HEK293 (cell line): Measurements from ENCODE around the gene NNAT.

Experiments used
- CTCF ChIA-PET: fragments of 350-600 bp; formaldehyde crosslinking; extraction: SDS; loops from one replicate; lab custom pipeline; 2021; ENCODE audit warnings: antibody characterized with exemption; lab: Yijun Ruan, JAX
- POLR2A ChIA-PET: fragments of 300-600 bp; formaldehyde crosslinking; extraction: SDS; loops from one replicate; lab custom pipeline; 2020; ENCODE audit warnings: antibody characterized with exemption, inconsistent platforms; lab: Yijun Ruan, JAX
- H3K27ac ChIP-seq: fragments of 200-500 bp; sonication (Bioruptor generic); 2 replicates; pipeline ENCODE4 v1.5.1; 2014; ENCODE audit warnings: low read depth, low read length, control low read depth, inconsistent platforms; ENCODE audit errors: extremely low read depth
- H3K36me3 ChIP-seq, 2 experiments: fragments of 200-500 bp in 1 of 2; sonication (Bioruptor generic) in 1 of 2; 1 replicate in 1 of 2; 2 replicates in 1 of 2; pipeline ENCODE4 v1.5.1; 2014 to 2017; ENCODE audit warnings: inconsistent platforms in 2 of 2, low read length in 2 of 2; ENCODE audit not compliant: control insufficient read depth in 2 of 2, insufficient read depth in 1 of 2
- H3K4me1 ChIP-seq: fragments of 200-500 bp; sonication (Bioruptor generic); 2 replicates; pipeline ENCODE4 v1.5.1; 2014; ENCODE audit warnings: mild to moderate bottlenecking, low read length, inconsistent platforms; ENCODE audit not compliant: control insufficient read depth, insufficient read depth
- H3K4me3 ChIP-seq: 2 replicates; pipeline ENCODE4 v1.5.1; 2011; ENCODE audit warnings: low read depth, mild to moderate bottlenecking, control low read depth, low read length, moderate library complexity
- H3K9me3 ChIP-seq: fragments of 200-500 bp; sonication (Bioruptor generic); 2 replicates; pipeline ENCODE4 v1.5.1; 2014; ENCODE audit warnings: low read depth, low read length, inconsistent platforms; ENCODE audit not compliant: control insufficient read depth, insufficient read depth
- KLF8 ChIP-seq: fragments of 450-650 bp; formaldehyde crosslinking; IDR thresholded peaks from 2 replicates; pipeline ENCODE4 v1.5.1; 2016; ENCODE audit warnings: missing biosample characterization, missing genetic modification characterization
- SP2 ChIP-seq: fragments of 450-650 bp; formaldehyde crosslinking; IDR thresholded peaks from 2 replicates; pipeline ENCODE4 v1.5.1; 2016; ENCODE audit warnings: missing biosample characterization, missing genetic modification characterization
- ZFP37 ChIP-seq: fragments of 450-650 bp; formaldehyde crosslinking; IDR thresholded peaks from 2 replicates; pipeline ENCODE4 v1.5.1; 2016; ENCODE audit warnings: missing biosample characterization, missing genetic modification characterization
- ZFP41 ChIP-seq: fragments of 450-650 bp; formaldehyde crosslinking; IDR thresholded peaks from 2 replicates; pipeline ENCODE4 v1.5.1; 2016; ENCODE audit warnings: missing biosample characterization, missing genetic modification characterization, borderline replicate concordance
- ZFP69B ChIP-seq: fragments of 450-650 bp; formaldehyde crosslinking; IDR thresholded peaks from 2 replicates; pipeline ENCODE4 v1.5.1; 2016; ENCODE audit warnings: missing biosample characterization, missing genetic modification characterization
- ZIC2 ChIP-seq: fragments of 450-650 bp; formaldehyde crosslinking; IDR thresholded peaks from 2 replicates; pipeline ENCODE4 v1.5.1; 2016; ENCODE audit warnings: missing biosample characterization, missing genetic modification characterization
- ZNF121 ChIP-seq: fragments of 450-650 bp; formaldehyde crosslinking; IDR thresholded peaks from 2 replicates; pipeline ENCODE4 v1.5.1; 2016; ENCODE audit warnings: missing biosample characterization, missing genetic modification characterization
- ZNF174 ChIP-seq: fragments of 450-650 bp; formaldehyde crosslinking; IDR thresholded peaks from 2 replicates; pipeline ENCODE4 v1.5.0; 2017; ENCODE audit warnings: missing biosample characterization, mild to moderate bottlenecking, missing genetic modification characterization
- ZNF23 ChIP-seq: fragments of 450-650 bp; formaldehyde crosslinking; IDR thresholded peaks from 2 replicates; pipeline ENCODE4 v1.5.1; 2016; ENCODE audit warnings: missing biosample characterization, missing genetic modification characterization, borderline replicate concordance
- ZNF24 ChIP-seq: fragments of 450-650 bp; formaldehyde crosslinking; IDR thresholded peaks from 2 replicates; pipeline ENCODE4 v1.5.1; 2016; ENCODE audit warnings: missing biosample characterization, missing genetic modification characterization
- ZNF302 ChIP-seq: fragments of 450-650 bp; formaldehyde crosslinking; IDR thresholded peaks from 2 replicates; pipeline ENCODE4 v1.5.1; 2016; ENCODE audit warnings: missing biosample characterization, missing genetic modification characterization, low read depth
- ZNF335 ChIP-seq: fragments of 450-650 bp; formaldehyde crosslinking; conservative IDR thresholded peaks from 2 replicates; pipeline ENCODE4 v1.5.1; 2016; ENCODE audit warnings: missing biosample characterization, missing genetic modification characterization
- ZNF350 ChIP-seq: fragments of 450-650 bp; formaldehyde crosslinking; IDR thresholded peaks from 2 replicates; pipeline ENCODE4 v1.5.0; 2017; ENCODE audit warnings: missing biosample characterization, mild to moderate bottlenecking, missing genetic modification characterization
- ZNF514 ChIP-seq: fragments of 450-650 bp; formaldehyde crosslinking; IDR thresholded peaks from 2 replicates; pipeline ENCODE4 v1.5.1; 2016; ENCODE audit warnings: missing biosample characterization, missing genetic modification characterization
- ZNF621 ChIP-seq: fragments of 450-650 bp; formaldehyde crosslinking; IDR thresholded peaks from 2 replicates; pipeline ENCODE4 v1.5.1; 2017; ENCODE audit warnings: missing biosample characterization, missing genetic modification characterization
- ZNF629 ChIP-seq: fragments of 450-650 bp; formaldehyde crosslinking; IDR thresholded peaks from 2 replicates; pipeline ENCODE4 v1.5.1; 2017; ENCODE audit warnings: missing biosample characterization, missing genetic modification characterization
- ZNF747 ChIP-seq: fragments of 450-650 bp; formaldehyde crosslinking; IDR thresholded peaks from 2 replicates; pipeline ENCODE4 v1.5.1; 2016; ENCODE audit warnings: missing biosample characterization, missing genetic modification characterization
- TF ChIP-seq, protein P1 (sequence below): fragments of 450-650 bp; formaldehyde crosslinking; IDR thresholded peaks from 2 replicates; pipeline ENCODE4 v1.5.1; 2016; ENCODE audit warnings: missing biosample characterization, missing genetic modification characterization
- TF ChIP-seq, protein P2 (sequence below): IDR thresholded peaks from 2 replicates; pipeline ENCODE4 v1.6.1; 2011; ENCODE audit warnings: mild to moderate bottlenecking, low read depth, low read length, borderline replicate concordance
- TF ChIP-seq, protein P3 (sequence below): fragments of 450-650 bp; formaldehyde crosslinking; IDR thresholded peaks from 2 replicates; pipeline ENCODE4 v1.5.1; 2016; ENCODE audit warnings: missing biosample characterization, missing genetic modification characterization
- TF ChIP-seq, protein P4 (sequence below): fragments of 450-650 bp; formaldehyde crosslinking; IDR thresholded peaks from 2 replicates; pipeline ENCODE4 v1.5.1; 2016; ENCODE audit warnings: missing biosample characterization, missing genetic modification characterization
- TF ChIP-seq, protein P5 (sequence below): fragments of 450-650 bp; formaldehyde crosslinking; IDR thresholded peaks from 2 replicates; pipeline ENCODE4 v1.5.1; 2016; ENCODE audit warnings: missing biosample characterization, missing genetic modification characterization, low read depth
- TF ChIP-seq, protein P6 (sequence below): fragments of 450-650 bp; formaldehyde crosslinking; IDR thresholded peaks from 2 replicates; pipeline ENCODE4 v1.5.1; 2016; ENCODE audit warnings: missing biosample characterization, missing genetic modification characterization

Gene NNAT

DNA sequence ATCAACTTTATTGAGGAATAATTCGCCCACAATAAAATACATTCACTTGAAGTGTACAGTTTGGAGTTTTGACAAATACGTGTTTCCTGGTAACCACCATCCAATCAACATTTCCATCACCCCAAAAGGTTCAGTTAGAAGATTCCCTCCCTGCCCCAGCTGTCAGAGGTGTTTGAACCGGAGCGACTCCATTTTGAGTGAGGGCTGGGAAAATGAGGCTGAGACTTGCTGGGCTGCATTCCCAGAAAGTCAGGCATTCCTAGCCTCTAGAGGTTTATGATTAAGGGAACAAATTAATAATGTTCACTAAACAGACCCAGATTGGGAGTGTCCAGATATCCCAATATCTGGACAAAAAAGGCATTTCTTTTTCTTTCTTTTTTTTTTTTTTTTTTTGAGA lies 39.6 kb downstream of the NNAT start:
- Histone ChIP-seq H3K9me3 (no peaks in the 10 kb centered on the region), H3K4me1 (no peaks in the 10 kb centered on the region), H3K36me3 (no peaks in the 10 kb centered on the region), H3K27ac (no peak overlapping the region), H3K4me3 (no peak overlapping the region)
- ChIA-PET POLR2A (no interaction called here), CTCF (interaction anchor here (1.2 kb wide), 1 partner anchor 497 kb away, joined by 3 read pairs; no protein-coding TSS in a partner anchor)
- TF ChIP-seq ZFP37 (tag by site-specific recombination) = no peak
- no peak for TF ChIP-seq ZFP69B
- no peak for TF ChIP-seq ZIC2 (tag by site-specific recombination)
- TF ChIP-seq ZNF621 (tag by site-specific recombination) = no peak

DNA sequence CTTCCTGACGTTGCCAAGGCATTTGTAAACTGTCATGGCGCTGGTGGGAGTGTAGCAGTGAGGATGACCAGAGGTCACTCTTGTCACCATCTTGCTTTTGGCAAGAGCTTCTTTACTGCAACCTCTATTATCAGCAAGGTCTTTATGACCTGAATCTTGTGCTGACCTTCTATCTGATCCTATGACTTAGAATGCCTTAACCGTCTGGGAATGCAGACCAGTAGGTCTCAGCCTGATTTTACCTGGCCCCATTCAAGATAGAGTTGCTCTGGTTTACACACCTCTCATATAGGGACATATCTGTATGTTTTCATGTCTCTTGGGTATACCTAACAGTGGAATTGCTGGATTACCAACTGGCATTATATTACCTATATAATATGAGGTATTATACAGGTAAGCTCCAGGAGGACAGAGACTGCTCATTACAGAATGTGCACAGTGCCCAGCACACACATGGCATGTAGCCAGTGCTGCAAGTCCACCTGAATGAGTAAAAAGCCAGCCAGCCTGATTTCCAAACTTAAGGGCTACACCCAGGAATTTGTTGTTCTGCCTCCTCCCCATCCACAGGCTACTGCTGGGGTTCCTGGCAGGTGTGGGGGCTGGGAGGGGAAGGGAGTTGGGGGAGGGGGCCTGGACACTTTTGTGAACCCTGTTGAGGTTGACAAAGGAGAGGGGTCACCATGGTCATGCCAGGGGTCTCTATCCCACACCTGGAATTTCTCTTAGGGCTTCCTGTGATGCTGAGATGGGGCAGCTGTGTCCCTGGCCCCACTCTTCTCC lies 41.8 kb downstream of the NNAT start:
- H3K36me3 ChIP-seq = no peaks in the 10 kb centered on the region
- CTCF ChIA-PET = interaction anchor here (0.5 to 6.9 kb wide), 8 partner anchors 19 to 1130 kb away, joined by 3 to 54 read pairs (median 4); no protein-coding TSS in a partner anchor
- H3K27ac ChIP-seq = no peak overlapping the region
- peaks cover 5% of the 10 kb centered on the region; the same call in 1 of the 2 replicates for H3K4me1 ChIP-seq
- POLR2A ChIA-PET = no interaction called here
- TF ChIP-seq ZNF335 (tag by site-specific recombination) = no peak
- no peak for TF ChIP-seq ZNF174 (tag by site-specific recombination)
- no peak for TF ChIP-seq ZFP41 (tag by site-specific recombination)
- TF ChIP-seq, protein P1, sequence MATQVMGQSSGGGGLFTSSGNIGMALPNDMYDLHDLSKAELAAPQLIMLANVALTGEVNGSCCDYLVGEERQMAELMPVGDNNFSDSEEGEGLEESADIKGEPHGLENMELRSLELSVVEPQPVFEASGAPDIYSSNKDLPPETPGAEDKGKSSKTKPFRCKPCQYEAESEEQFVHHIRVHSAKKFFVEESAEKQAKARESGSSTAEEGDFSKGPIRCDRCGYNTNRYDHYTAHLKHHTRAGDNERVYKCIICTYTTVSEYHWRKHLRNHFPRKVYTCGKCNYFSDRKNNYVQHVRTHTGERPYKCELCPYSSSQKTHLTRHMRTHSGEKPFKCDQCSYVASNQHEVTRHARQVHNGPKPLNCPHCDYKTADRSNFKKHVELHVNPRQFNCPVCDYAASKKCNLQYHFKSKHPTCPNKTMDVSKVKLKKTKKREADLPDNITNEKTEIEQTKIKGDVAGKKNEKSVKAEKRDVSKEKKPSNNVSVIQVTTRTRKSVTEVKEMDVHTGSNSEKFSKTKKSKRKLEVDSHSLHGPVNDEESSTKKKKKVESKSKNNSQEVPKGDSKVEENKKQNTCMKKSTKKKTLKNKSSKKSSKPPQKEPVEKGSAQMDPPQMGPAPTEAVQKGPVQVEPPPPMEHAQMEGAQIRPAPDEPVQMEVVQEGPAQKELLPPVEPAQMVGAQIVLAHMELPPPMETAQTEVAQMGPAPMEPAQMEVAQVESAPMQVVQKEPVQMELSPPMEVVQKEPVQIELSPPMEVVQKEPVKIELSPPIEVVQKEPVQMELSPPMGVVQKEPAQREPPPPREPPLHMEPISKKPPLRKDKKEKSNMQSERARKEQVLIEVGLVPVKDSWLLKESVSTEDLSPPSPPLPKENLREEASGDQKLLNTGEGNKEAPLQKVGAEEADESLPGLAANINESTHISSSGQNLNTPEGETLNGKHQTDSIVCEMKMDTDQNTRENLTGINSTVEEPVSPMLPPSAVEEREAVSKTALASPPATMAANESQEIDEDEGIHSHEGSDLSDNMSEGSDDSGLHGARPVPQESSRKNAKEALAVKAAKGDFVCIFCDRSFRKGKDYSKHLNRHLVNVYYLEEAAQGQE = no peak
- no peak for TF ChIP-seq ZNF23 (tag by site-specific recombination)
- TF ChIP-seq ZNF302 (tag by site-specific recombination) = no peak
- TF ChIP-seq ZNF24 (tag by site-specific recombination) = no peak
- TF ChIP-seq ZNF747 (tag by site-specific recombination) = no peak
- no peak for TF ChIP-seq SP2 (tag by site-specific recombination)
- no peak for TF ChIP-seq ZNF350 (tag by site-specific recombination)
- TF ChIP-seq ZNF514 (tag by site-specific recombination) = no peak
- no peak for TF ChIP-seq ZNF621 (tag by site-specific recombination)
- no peak for TF ChIP-seq ZNF629 (tag by site-specific recombination)
- no peak for TF ChIP-seq KLF8 (tag by site-specific recombination)
- TF ChIP-seq, protein P2, sequence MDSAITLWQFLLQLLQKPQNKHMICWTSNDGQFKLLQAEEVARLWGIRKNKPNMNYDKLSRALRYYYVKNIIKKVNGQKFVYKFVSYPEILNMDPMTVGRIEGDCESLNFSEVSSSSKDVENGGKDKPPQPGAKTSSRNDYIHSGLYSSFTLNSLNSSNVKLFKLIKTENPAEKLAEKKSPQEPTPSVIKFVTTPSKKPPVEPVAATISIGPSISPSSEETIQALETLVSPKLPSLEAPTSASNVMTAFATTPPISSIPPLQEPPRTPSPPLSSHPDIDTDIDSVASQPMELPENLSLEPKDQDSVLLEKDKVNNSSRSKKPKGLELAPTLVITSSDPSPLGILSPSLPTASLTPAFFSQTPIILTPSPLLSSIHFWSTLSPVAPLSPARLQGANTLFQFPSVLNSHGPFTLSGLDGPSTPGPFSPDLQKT = no peak
- TF ChIP-seq, protein P3, sequence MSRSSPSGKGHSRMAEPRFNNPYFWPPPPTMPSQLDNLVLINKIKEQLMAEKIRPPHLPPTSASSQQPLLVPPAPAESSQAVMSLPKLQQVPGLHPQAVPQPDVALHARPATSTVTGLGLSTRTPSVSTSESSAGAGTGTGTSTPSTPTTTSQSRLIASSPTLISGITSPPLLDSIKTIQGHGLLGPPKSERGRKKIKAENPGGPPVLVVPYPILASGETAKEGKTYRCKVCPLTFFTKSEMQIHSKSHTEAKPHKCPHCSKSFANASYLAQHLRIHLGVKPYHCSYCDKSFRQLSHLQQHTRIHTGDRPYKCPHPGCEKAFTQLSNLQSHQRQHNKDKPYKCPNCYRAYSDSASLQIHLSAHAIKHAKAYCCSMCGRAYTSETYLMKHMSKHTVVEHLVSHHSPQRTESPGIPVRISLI = no peak
- TF ChIP-seq, protein P4, sequence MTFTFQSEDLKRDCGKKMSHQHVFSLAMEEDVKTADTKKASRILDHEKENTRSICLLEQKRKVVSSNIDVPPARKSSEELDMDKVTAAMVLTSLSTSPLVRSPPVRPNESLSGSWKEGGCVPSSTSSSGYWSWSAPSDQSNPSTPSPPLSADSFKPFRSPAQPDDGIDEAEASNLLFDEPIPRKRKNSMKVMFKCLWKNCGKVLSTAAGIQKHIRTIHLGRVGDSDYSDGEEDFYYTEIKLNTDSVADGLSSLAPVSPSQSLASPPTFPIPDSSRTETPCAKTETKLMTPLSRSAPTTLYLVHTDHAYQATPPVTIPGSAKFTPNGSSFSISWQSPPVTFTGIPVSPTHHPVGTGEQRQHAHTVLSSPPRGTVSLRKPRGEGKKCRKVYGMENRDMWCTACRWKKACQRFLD (tag by site-specific recombination) = no peak
- no peak for TF ChIP-seq ZNF121 (tag by site-specific recombination)
- TF ChIP-seq, protein P5, sequence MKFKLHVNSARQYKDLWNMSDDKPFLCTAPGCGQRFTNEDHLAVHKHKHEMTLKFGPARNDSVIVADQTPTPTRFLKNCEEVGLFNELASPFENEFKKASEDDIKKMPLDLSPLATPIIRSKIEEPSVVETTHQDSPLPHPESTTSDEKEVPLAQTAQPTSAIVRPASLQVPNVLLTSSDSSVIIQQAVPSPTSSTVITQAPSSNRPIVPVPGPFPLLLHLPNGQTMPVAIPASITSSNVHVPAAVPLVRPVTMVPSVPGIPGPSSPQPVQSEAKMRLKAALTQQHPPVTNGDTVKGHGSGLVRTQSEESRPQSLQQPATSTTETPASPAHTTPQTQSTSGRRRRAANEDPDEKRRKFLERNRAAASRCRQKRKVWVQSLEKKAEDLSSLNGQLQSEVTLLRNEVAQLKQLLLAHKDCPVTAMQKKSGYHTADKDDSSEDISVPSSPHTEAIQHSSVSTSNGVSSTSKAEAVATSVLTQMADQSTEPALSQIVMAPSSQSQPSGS (tag by site-specific recombination) = no peak
- TF ChIP-seq, protein P6, sequence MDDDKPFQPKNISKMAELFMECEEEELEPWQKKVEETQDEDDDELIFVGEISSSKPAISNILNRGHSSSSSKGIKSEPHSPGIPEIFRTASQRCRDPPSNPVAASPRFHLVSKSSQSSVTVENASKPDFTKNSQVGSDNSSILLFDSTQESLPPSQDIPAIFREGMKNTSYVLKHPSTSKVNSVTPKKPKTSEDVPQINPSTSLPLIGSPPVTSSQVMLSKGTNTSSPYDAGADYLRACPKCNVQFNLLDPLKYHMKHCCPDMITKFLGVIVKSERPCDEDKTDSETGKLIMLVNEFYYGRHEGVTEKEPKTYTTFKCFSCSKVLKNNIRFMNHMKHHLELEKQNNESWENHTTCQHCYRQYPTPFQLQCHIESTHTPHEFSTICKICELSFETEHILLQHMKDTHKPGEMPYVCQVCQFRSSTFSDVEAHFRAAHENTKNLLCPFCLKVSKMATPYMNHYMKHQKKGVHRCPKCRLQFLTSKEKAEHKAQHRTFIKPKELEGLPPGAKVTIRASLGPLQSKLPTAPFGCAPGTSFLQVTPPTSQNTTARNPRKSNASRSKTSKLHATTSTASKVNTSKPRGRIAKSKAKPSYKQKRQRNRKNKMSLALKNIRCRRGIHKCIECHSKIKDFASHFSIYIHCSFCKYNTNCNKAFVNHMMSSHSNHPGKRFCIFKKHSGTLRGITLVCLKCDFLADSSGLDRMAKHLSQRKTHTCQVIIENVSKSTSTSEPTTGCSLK (tag by site-specific recombination) = no peak
- no peaks in the 10 kb centered on the region for H3K9me3 ChIP-seq
- no peak overlapping the region for H3K4me3 ChIP-seq
